Esophagus (tissue), 2 donors: ENCODE measurements around the gene HMX1. TPM values are rescaled to one million over a fixed set of nuclear protein-coding genes. Genes with fewer than 3 reads are reported as not detected.
A peak's percentile ranks its signal among the peaks of the same experiment; 100 is the strongest.

Source experiments
- H3K27ac ChIP-seq, 2 donors: one replicate each; pipeline ENCODE4 v1.5.1; 2013; ENCODE audit warnings: low read depth in 2 of 2, mild to moderate bottlenecking in 2 of 2, inconsistent platforms in 1 of 2, low read length in 1 of 2, moderate library complexity in 1 of 2
- H3K27me3 ChIP-seq, 2 donors: one replicate each; pipeline ENCODE4 v1.6.1; 2013; ENCODE audit warnings: low read length in 2 of 2, control low read depth in 1 of 2, mild to moderate bottlenecking in 1 of 2; ENCODE audit not compliant: insufficient read depth in 2 of 2, control insufficient read depth in 1 of 2
- H3K36me3 ChIP-seq, 2 donors: one replicate each; pipeline ENCODE4 v1.6.1; 2013; ENCODE audit warnings: low read length in 1 of 2; ENCODE audit not compliant: control insufficient read depth in 2 of 2, insufficient read depth in 2 of 2
- H3K4me1 ChIP-seq, 2 donors: one replicate each; pipeline ENCODE4 v1.6.1; 2013; ENCODE audit warnings: low read length in 1 of 2; ENCODE audit not compliant: control insufficient read depth in 2 of 2, insufficient read depth in 2 of 2
- H3K4me3 ChIP-seq, 2 donors: one replicate each; pipeline ENCODE4 v1.5.1; 2013; ENCODE audit warnings: low read length in 2 of 2, mild to moderate bottlenecking in 2 of 2, low read depth in 1 of 2, moderate library complexity in 1 of 2
- H3K9me3 ChIP-seq, 2 donors: one replicate each; pipeline ENCODE4 v1.6.1; 2013; ENCODE audit warnings: mild to moderate bottlenecking in 2 of 2, low read depth in 1 of 2, low read length in 1 of 2, moderate library complexity in 1 of 2; ENCODE audit not compliant: control insufficient read depth in 2 of 2, insufficient read depth in 1 of 2
- WGBS, 2 donors: extraction: QIAGEN DNeasy Blood & Tissue Kit; methylation state at CpG; one replicate each; pipeline ENCODE4 v1.1.7; 2013; 5-methylcytosine and 5-hydroxymethylcytosine counted together
- polyA plus RNA-seq, 2 donors: library from polyadenylated mRNA; stranded (reverse); fragments of 200-250 nt; gene quantifications; one replicate each; pipeline ENCODE4 v1.2.3, GENCODE V29; 2013
- donor health status: healthy with polysubstance abuse.
- donor health status: Bipolar disorder and iron deficiency.

The HMX1 gene
- polyA plus RNA-seq, result not detected

DNA sequence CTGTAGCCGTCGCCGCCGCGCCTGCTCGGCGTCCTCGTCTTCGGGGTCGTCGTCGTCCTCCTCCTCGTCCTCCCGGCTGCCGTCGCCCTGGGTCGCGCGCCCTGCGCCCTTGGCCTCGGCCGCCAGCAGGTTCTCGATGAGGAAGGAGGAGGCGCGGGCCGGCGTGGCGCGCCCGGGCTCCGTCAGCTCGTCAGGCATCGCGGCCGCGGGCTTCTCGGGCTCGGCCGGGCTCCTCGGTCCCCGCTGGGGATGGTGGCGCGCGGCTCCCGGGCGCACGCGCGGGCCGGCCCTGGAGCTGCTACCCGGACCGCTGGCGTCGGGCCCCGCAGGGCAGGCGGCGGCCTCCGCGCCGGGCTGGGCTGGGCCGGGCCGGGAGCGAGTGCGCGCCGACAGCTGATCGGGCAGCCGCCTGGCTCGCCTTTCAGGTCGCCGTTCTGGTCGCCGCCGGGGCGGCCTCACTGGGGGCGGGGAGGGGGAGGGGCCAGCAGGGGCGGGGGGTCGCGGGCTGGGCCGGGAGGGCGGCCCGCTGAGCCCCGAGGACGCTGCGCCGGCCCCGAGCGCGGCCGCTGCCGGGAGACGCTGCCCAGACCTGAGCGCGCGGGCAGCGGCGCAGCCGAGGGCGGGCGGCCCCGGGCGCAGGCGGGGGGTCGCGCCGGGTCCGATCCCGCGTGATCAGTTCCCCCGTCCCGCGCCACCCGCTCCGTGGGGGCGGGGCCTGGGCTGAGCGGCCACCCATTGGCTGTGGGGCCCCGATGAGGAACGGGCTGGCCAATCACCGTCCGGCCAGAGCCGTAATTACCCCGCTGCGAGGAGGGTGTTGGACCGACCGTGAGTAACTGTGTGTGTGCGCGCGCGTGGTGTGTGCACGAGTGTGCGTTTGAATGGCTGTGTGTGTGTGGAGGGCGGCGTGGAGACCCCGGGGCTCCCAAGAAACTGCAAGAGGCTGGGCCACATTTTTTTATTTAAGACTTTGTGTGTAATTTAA lies at the start of gene HMX1:
Gene HMX1 (minus strand): TSS at position 423 of the 985 bp plus-strand sequence. CDS start 225 bp downstream, at position 198.
- 2 to 3% methylated on average over 113 to 134 of the region's 134 CpGs for WGBS, 2 donors
- Histone ChIP-seq H3K4me3 (peak within 1 kb of the TSS; percentile 5 to 35), H3K4me1 (peaks cover 8 to 14% of the 10 kb centered on the region in 2 donors), H3K36me3 (no peaks in the 10 kb centered on the region), H3K27ac (no peak within 1 kb of the TSS), H3K27me3 (peaks cover 22 to 71% of the 10 kb centered on the region in 2 donors), H3K9me3 (peaks cover 0 to 3% of the 10 kb centered on the region in 2 donors)

DNA sequence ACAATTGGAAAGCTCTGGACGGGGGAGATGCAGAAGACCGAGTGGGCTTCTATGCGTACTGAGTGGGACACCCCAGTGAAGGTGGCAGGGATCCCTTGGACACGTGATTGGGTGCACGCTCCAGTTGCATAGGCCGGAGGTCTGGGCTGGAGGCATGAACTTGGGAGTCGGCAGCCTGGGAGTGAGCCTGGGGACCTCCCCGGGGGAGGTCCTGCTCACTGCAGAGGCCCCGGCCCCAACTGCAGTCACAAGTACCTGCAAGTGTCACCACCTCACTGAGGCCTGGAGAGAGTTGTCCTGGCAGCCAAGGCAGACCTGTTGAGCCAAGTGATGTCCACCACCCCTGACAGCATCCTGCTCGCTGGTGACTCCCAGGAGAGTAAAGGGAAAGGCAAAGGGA lies 49.3 kb upstream of the HMX1 start:
- Histone ChIP-seq H3K27ac (no peak overlapping the region), H3K36me3 (no peaks in the 10 kb centered on the region), H3K4me3 (no peak overlapping the region), H3K9me3 (peaks cover 6% of the 10 kb centered on the region in 2 donors), H3K4me1 (no peaks in the 10 kb centered on the region), H3K27me3 (no peaks in the 10 kb centered on the region)
- 83 to 84% methylated on average over 10 of the region's 10 CpGs for WGBS, 2 donors

DNA sequence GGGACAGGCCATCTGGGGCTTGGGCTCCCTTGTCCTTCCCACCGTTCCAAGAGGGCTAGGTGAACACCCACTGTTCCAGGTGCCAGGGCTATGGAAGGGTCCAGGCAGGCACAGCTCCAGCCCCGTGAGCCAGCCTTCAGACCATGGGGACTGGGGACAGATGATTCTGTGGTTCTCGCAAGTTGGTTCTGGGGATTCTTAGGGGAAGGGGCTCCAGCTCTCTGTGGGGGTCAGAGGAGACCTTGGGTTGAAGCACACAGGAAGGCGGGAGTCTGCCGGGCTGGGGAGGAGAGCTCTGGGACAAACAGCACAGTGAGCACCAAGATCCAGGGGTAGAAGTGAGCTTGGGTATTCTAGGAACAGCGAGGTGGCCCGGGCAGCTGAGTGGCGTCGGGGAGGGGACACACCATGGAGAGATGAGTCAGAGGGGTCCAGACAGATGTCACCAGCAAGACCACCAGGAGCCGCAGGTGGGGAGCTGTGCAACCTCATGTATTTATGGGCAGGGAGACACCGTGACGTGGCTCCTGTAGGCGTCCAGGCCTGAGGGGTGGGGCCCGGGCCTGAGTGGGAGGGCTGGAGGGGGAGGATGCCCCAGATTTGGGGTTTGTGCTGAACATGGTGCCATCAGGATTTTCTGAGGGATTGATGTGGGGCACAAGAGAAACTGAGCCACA lies 48.8 kb upstream of the HMX1 start:
- Histone ChIP-seq H3K4me3 (no peak overlapping the region), H3K4me1 (no peaks in the 10 kb centered on the region), H3K36me3 (no peaks in the 10 kb centered on the region), H3K9me3 (peaks cover 6% of the 10 kb centered on the region in 2 donors), H3K27ac (no peak overlapping the region), H3K27me3 (no peaks in the 10 kb centered on the region)
- WGBS, 2 donors, result 77 to 80% methylated on average over 14 of the region's 14 CpGs

- H3K27me3 ChIP-seq, result no peaks in the 10 kb centered on the region
- H3K36me3 ChIP-seq, result no peaks in the 10 kb centered on the region
- peaks cover 6% of the 10 kb centered on the region in 2 donors for H3K9me3 ChIP-seq
- no peak overlapping the region for H3K27ac ChIP-seq
- H3K4me3 ChIP-seq, result no peak overlapping the region
- H3K4me1 ChIP-seq, result no peaks in the 10 kb centered on the region
- WGBS, 2 donors, result 68 to 69% methylated on average over 16 of the region's 16 CpGs
Measured at GRCh38 chr4:8919651-8920288, 48.1 kb upstream of the HMX1 start.

GRCh38 chr4:8917868-8918783 lies 46.5 kb upstream of the HMX1 start:
- Histone ChIP-seq H3K9me3 (peaks cover 6% of the 10 kb centered on the region in 2 donors), H3K27ac (no peak overlapping the region), H3K27me3 (no peaks in the 10 kb centered on the region), H3K36me3 (no peaks in the 10 kb centered on the region), H3K4me1 (no peaks in the 10 kb centered on the region), H3K4me3 (no peak overlapping the region)
- 12 to 16% methylated on average over 20 of the region's 20 CpGs for WGBS, 2 donors

- Histone ChIP-seq H3K4me1 (no peaks in the 10 kb centered on the region), H3K27me3 (no peaks in the 10 kb centered on the region), H3K27ac (no peak overlapping the region), H3K4me3 (no peak overlapping the region), H3K9me3 (peaks cover 0 to 1% of the 10 kb centered on the region in 2 donors), H3K36me3 (no peaks in the 10 kb centered on the region)
- 87 to 93% methylated on average over 12 of the region's 12 CpGs for WGBS, 2 donors
Measured at GRCh38 chr4:8917321-8917811, 45.7 kb upstream of the HMX1 start.

- Histone ChIP-seq H3K9me3 (no peaks in the 10 kb centered on the region), H3K27me3 (no peaks in the 10 kb centered on the region), H3K27ac (no peak overlapping the region), H3K4me1 (no peaks in the 10 kb centered on the region), H3K36me3 (no peaks in the 10 kb centered on the region), H3K4me3 (no peak overlapping the region)
- 66 to 89% methylated on average over 2 of the region's 2 CpGs for WGBS, 2 donors
Measured at GRCh38 chr4:8916906-8917305, 45.3 kb upstream of the HMX1 start.

DNA sequence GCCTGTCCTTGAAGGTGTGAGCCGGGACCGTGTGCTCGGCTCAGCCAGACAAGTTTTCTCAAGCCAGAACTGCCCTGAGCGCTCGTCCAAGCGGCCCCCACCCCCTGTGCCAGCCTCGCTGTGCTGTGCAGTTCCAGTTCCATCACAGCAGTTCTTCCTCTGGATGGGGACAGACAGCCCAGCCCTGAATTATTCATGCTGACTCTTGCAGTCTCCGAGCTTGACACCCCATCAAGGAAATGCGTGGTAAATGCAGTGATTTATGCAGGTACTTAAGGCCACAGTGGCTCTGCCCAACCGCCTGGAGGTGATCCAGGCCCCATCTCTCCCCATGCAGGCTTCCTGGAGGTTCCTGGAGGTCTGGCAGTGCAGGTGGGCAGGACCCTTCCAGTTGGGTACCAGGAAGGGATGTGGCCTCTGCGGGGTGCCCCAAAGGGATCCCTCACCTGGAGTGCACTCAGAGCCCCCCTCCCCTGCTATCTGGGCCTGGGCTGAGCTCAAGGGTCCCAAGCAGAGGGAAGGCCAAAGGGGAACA lies 44.8 kb upstream of the HMX1 start:
- no peak overlapping the region for H3K4me3 ChIP-seq
- H3K36me3 ChIP-seq, result no peaks in the 10 kb centered on the region
- no peak overlapping the region for H3K27ac ChIP-seq
- no peaks in the 10 kb centered on the region for H3K9me3 ChIP-seq
- no peaks in the 10 kb centered on the region for H3K4me1 ChIP-seq
- no peaks in the 10 kb centered on the region for H3K27me3 ChIP-seq
- 42 to 44% methylated on average over 11 of the region's 11 CpGs for WGBS, 2 donors
